PC-3 (cell line): ENCODE results near the gene PID1.

Source experiments
- CTCF ChIP-seq: fragments of 300-600 bp; sonication (generic); conservative IDR thresholded peaks from 2 replicates; pipeline ENCODE4 v1.5.1; 2017; ENCODE audit warnings: antibody characterized with exemption, low read depth, mild to moderate bottlenecking, low read length
- EZH2 ChIP-seq: fragments of 300-600 bp; sonication (generic); IDR thresholded peaks from one replicate; pipeline ENCODE4 v1.6.1; 2017; ENCODE audit warnings: antibody characterized with exemption, mild to moderate bottlenecking, low read length; ENCODE audit not compliant: unreplicated experiment
- EZH2phosphoT487 ChIP-seq: fragments of 300-600 bp; sonication (generic); IDR thresholded peaks from 2 replicates; pipeline ENCODE4 v1.6.1; 2018; ENCODE audit warnings: mild to moderate bottlenecking, antibody characterized with exemption, low read length, borderline replicate concordance

GRCh38 chr2:229073935-229074334 lies 197.2 kb downstream of the PID1 start:
- TF ChIP-seq CTCF, result no peak
- TF ChIP-seq EZH2, result no peak
- TF ChIP-seq EZH2phosphoT487, result no peak
